ENCODE results near the gene MTIF3.

Gene MTIF3

GRCh38 chr13:27398360-27398759 lies 52.0 kb downstream of the MTIF3 start:
- peaks cover 18% of the 10 kb centered on the region for H3K27me3 ChIP-seq (ENCODE audit: insufficient read depth, low read length)
- H3K27ac ChIP-seq (ENCODE audit: low read depth, low read length), result no peak overlapping the region
- H3K36me3 ChIP-seq (ENCODE audit: insufficient read depth, low read length), result no peaks in the 10 kb centered on the region
- no peak overlapping the region for H2AFZ ChIP-seq (ENCODE audit: low read length, unreplicated experiment)
- no peak overlapping the region for H3K4me3 ChIP-seq (ENCODE audit: low read depth, low read length)
- H3K79me2 ChIP-seq (ENCODE audit: control insufficient read depth, insufficient read depth, low read length, unreplicated experiment), result no peaks in the 10 kb centered on the region
- H3K4me1 ChIP-seq (ENCODE audit: control insufficient read depth, insufficient read depth, low read length, unreplicated experiment), result peaks cover 4% of the 10 kb centered on the region

DNA sequence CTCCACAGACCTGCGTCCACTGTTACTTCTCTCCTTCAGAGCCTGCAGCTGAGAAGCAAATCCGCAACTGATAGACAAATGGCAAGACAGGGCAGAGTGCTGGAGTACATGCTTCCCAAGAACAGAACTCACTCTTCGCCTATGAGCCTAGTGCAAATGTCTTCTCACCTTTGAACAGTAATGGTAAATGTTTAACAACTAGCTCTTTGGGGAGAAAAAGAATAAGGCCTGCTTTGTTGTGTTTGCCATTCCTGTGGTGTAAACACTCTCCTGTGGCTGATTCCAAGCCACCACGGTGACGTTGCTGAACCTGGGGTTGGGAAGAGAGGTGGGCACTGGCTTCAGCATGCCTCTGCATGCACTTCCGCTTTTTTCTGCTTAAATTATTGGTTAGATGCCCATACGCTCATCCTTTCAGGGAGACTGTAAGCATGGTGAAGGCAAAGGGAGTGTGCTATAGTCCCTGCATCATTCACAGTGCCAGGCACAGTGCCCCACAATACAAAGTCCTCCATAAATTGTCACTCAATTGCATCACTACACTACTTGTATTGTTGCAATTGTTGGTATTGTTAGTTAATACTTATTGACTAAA lies 54.0 kb downstream of the MTIF3 start:
- peaks cover 28% of the 10 kb centered on the region for H3K27me3 ChIP-seq (ENCODE audit: insufficient read depth, low read length)
- H3K36me3 ChIP-seq (ENCODE audit: insufficient read depth, low read length), result no peaks in the 10 kb centered on the region
- no peak overlapping the region for H3K4me3 ChIP-seq (ENCODE audit: low read depth, low read length)
- H3K27ac ChIP-seq (ENCODE audit: low read depth, low read length), result no peak overlapping the region
- no peaks in the 10 kb centered on the region for H3K4me1 ChIP-seq (ENCODE audit: control insufficient read depth, insufficient read depth, low read length, unreplicated experiment)
- H3K79me2 ChIP-seq (ENCODE audit: control insufficient read depth, insufficient read depth, low read length, unreplicated experiment), result no peaks in the 10 kb centered on the region
- H2AFZ ChIP-seq (ENCODE audit: low read length, unreplicated experiment), result no peak overlapping the region

GRCh38 chr13:27395007-27395510 lies 55.3 kb downstream of the MTIF3 start:
- Histone ChIP-seq H3K27ac (ENCODE audit: low read depth, low read length) (no peak overlapping the region), H3K27me3 (ENCODE audit: insufficient read depth, low read length) (peaks cover 34% of the 10 kb centered on the region), H3K36me3 (ENCODE audit: insufficient read depth, low read length) (no peaks in the 10 kb centered on the region), H2AFZ (ENCODE audit: low read length, unreplicated experiment) (no peak overlapping the region), H3K4me1 (ENCODE audit: control insufficient read depth, insufficient read depth, low read length, unreplicated experiment) (no peaks in the 10 kb centered on the region), H3K79me2 (ENCODE audit: control insufficient read depth, insufficient read depth, low read length, unreplicated experiment) (no peaks in the 10 kb centered on the region), H3K4me3 (ENCODE audit: low read depth, low read length) (no peak overlapping the region)

GRCh38 chr13:27393101-27393500 lies 57.3 kb downstream of the MTIF3 start:
- H3K36me3 ChIP-seq (ENCODE audit: insufficient read depth, low read length), result no peaks in the 10 kb centered on the region
- H3K27me3 ChIP-seq (ENCODE audit: insufficient read depth, low read length), result peaks cover 36% of the 10 kb centered on the region
- H3K79me2 ChIP-seq (ENCODE audit: control insufficient read depth, insufficient read depth, low read length, unreplicated experiment), result no peaks in the 10 kb centered on the region
- no peak overlapping the region for H3K27ac ChIP-seq (ENCODE audit: low read depth, low read length)
- no peaks in the 10 kb centered on the region for H3K4me1 ChIP-seq (ENCODE audit: control insufficient read depth, insufficient read depth, low read length, unreplicated experiment)
- no peak overlapping the region for H3K4me3 ChIP-seq (ENCODE audit: low read depth, low read length)
- H2AFZ ChIP-seq (ENCODE audit: low read length, unreplicated experiment), result no peak overlapping the region

GRCh38 chr13:27391471-27391870 lies 58.9 kb downstream of the MTIF3 start:
- H3K36me3 ChIP-seq (ENCODE audit: insufficient read depth, low read length), result no peaks in the 10 kb centered on the region
- H3K79me2 ChIP-seq (ENCODE audit: control insufficient read depth, insufficient read depth, low read length, unreplicated experiment), result no peaks in the 10 kb centered on the region
- H3K4me3 ChIP-seq (ENCODE audit: low read depth, low read length), result no peak overlapping the region
- H3K27me3 ChIP-seq (ENCODE audit: insufficient read depth, low read length), result peaks cover 37% of the 10 kb centered on the region
- H2AFZ ChIP-seq (ENCODE audit: low read length, unreplicated experiment), result no peak overlapping the region
- no peaks in the 10 kb centered on the region for H3K4me1 ChIP-seq (ENCODE audit: control insufficient read depth, insufficient read depth, low read length, unreplicated experiment)
- no peak overlapping the region for H3K27ac ChIP-seq (ENCODE audit: low read depth, low read length)

GRCh38 chr13:27389891-27390290 lies 60.5 kb downstream of the MTIF3 start:
- peaks cover 41% of the 10 kb centered on the region for H3K27me3 ChIP-seq (ENCODE audit: insufficient read depth, low read length)
- H3K4me1 ChIP-seq (ENCODE audit: control insufficient read depth, insufficient read depth, low read length, unreplicated experiment), result no peaks in the 10 kb centered on the region
- no peaks in the 10 kb centered on the region for H3K79me2 ChIP-seq (ENCODE audit: control insufficient read depth, insufficient read depth, low read length, unreplicated experiment)
- no peaks in the 10 kb centered on the region for H3K36me3 ChIP-seq (ENCODE audit: insufficient read depth, low read length)
- no peak overlapping the region for H3K4me3 ChIP-seq (ENCODE audit: low read depth, low read length)
- no peak overlapping the region for H2AFZ ChIP-seq (ENCODE audit: low read length, unreplicated experiment)
- no peak overlapping the region for H3K27ac ChIP-seq (ENCODE audit: low read depth, low read length)

GRCh38 chr13:27388241-27388640 lies 62.1 kb downstream of the MTIF3 start:
- H3K79me2 ChIP-seq (ENCODE audit: control insufficient read depth, insufficient read depth, low read length, unreplicated experiment), result no peaks in the 10 kb centered on the region
- no peaks in the 10 kb centered on the region for H3K4me1 ChIP-seq (ENCODE audit: control insufficient read depth, insufficient read depth, low read length, unreplicated experiment)
- no peak overlapping the region for H3K4me3 ChIP-seq (ENCODE audit: low read depth, low read length)
- no peaks in the 10 kb centered on the region for H3K36me3 ChIP-seq (ENCODE audit: insufficient read depth, low read length)
- H3K27ac ChIP-seq (ENCODE audit: low read depth, low read length), result no peak overlapping the region
- peaks cover 33% of the 10 kb centered on the region for H3K27me3 ChIP-seq (ENCODE audit: insufficient read depth, low read length)
- H2AFZ ChIP-seq (ENCODE audit: low read length, unreplicated experiment), result no peak overlapping the region
